Hippocampal formation (tissue), 2 donors: ENCODE results near the gene UQCRHL.

ENCODE experiments used
- DNase-seq, 2 donors: peaks; one replicate each; lab custom pipeline; 2025; lab: John Stamatoyannopoulos, UW

The UQCRHL gene

DNA sequence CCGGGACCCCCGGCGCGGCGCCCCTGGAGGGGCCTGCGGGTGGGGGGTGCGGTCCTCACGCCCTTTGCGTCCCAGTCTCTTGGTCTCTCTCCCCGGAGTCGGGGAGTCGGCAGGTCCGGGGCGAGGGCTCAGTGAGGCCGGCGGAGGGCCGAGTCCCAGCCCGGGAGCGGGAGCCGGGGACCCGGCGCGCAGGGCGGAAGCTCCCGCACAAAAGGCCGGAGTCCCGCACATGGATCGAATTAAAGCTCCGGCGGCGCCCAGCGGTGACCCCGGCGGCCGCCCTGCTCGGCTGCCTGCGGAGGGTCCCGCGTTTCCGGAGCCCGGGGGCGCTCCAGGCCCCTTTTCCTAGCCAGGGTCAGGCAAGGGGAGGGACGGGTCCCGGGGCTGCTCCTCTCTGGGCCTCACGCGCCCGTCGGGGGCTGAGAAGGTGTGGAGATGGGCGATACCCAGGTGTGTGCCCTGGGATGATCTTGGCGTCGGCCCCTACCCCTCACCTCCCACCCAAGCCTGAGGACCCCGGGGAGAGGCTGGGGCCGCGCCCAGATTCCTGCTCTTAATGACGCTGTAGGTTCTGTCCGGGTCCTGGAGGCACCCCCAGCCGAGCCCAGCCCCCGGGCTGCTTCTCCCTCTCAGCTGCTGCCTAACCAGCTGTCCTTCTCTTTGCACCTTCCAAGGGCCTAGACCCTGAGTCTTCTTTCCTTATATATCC, 48.3 kb downstream of the UQCRHL start:
- DNase-seq, result no peak

DNA sequence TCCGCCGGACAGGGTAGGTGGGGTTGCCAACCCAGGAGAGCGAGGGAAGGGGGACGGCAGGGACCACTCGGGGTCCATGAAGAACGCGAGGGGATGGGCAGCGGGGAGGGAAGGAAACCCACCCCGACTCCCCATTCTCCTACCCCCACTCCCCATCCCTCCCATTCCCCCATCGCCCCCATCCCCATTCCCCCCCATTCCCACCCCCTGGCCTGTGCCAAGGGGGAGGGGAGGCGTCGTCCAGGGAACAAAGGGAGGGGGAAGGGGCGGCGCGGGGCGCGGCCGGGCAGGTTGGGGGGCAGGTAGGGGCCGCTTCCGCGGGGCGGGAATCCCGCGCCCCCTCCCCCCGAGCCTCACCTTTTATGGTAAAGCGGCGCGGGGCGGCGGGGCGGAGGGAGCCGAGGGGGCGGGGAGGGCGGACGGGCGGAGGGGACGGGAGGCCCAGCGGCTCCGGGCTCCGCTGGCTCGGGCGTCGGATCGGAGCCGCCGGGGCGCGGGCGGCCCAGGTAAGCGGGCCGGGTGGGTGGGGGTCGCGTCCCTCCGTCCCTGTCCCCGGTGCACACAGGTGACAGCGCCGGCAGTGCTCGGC, 49.0 kb downstream of the UQCRHL start, which contains the start of gene FBLIM1:
Gene FBLIM1, plus strand, starts transcription at position 453 of the 589 bp plus-strand sequence. CDS start 6,189 bp downstream, outside the sequence.
- DNase-seq, result no peak

GRCh38 chr1:15757575-15758342, 49.7 kb downstream of the UQCRHL start:
- no peak for DNase-seq
